ENCODE data around the gene RTN1. TPM values are rescaled to one million over a fixed set of nuclear protein-coding genes. Genes with fewer than 3 reads are reported as not detected.

The RTN1 gene
- total RNA-seq, 1 donor from 2014 or later = 2.6 TPM

GRCh38 chr14:59811073-59811472 lies 59.5 kb downstream of the RTN1 start:
- H3K27ac ChIP-seq (ENCODE audit: low read depth, low read length) = no peak overlapping the region
- no peaks in the 10 kb centered on the region for H3K36me3 ChIP-seq (ENCODE audit: control insufficient read depth in 3 of 3, insufficient read depth in 3 of 3, low read length in 3 of 3)
- H3K4me3 ChIP-seq (ENCODE audit: low read length in 3 of 3) = no peak overlapping the region
- no peaks in the 10 kb centered on the region for H3K27me3 ChIP-seq (ENCODE audit: control insufficient read depth in 3 of 3, insufficient read depth in 3 of 3, low read length in 3 of 3)
- H3K4me1 ChIP-seq (ENCODE audit: control insufficient read depth in 3 of 3, insufficient read depth in 3 of 3, low read length in 3 of 3) = no peaks in the 10 kb centered on the region
- no peaks in the 10 kb centered on the region for H3K9me3 ChIP-seq (ENCODE audit: control insufficient read depth in 3 of 3, low read length in 3 of 3)
- H3K9ac ChIP-seq (ENCODE audit: low read depth in 1 of 3, low read length in 3 of 3) = no peak overlapping the region

GRCh38 chr14:59803052-59803540 lies 67.5 kb downstream of the RTN1 start:
- Histone ChIP-seq H3K9me3 (ENCODE audit: control insufficient read depth in 3 of 3, low read length in 3 of 3) (no peaks in the 10 kb centered on the region), H3K4me3 (ENCODE audit: low read length in 3 of 3) (no peak overlapping the region), H3K27me3 (ENCODE audit: control insufficient read depth in 3 of 3, insufficient read depth in 3 of 3, low read length in 3 of 3) (no peaks in the 10 kb centered on the region), H3K36me3 (ENCODE audit: control insufficient read depth in 3 of 3, insufficient read depth in 3 of 3, low read length in 3 of 3) (no peaks in the 10 kb centered on the region), H3K4me1 (ENCODE audit: control insufficient read depth in 3 of 3, insufficient read depth in 3 of 3, low read length in 3 of 3) (no peaks in the 10 kb centered on the region), H3K9ac (ENCODE audit: low read depth in 1 of 3, low read length in 3 of 3) (no peak overlapping the region), H3K27ac (ENCODE audit: low read depth, low read length) (no peak overlapping the region)

GRCh38 chr14:59788176-59788575 lies 82.4 kb downstream of the RTN1 start:
- H3K4me3 ChIP-seq (ENCODE audit: low read length in 3 of 3) = no peak overlapping the region
- H3K4me1 ChIP-seq (ENCODE audit: control insufficient read depth in 3 of 3, insufficient read depth in 3 of 3, low read length in 3 of 3) = no peaks in the 10 kb centered on the region
- no peak overlapping the region for H3K27ac ChIP-seq (ENCODE audit: low read depth, low read length)
- H3K9ac ChIP-seq (ENCODE audit: low read depth in 1 of 3, low read length in 3 of 3) = no peak overlapping the region
- no peaks in the 10 kb centered on the region for H3K9me3 ChIP-seq (ENCODE audit: control insufficient read depth in 3 of 3, low read length in 3 of 3)
- H3K27me3 ChIP-seq (ENCODE audit: control insufficient read depth in 3 of 3, insufficient read depth in 3 of 3, low read length in 3 of 3) = no peaks in the 10 kb centered on the region
- H3K36me3 ChIP-seq (ENCODE audit: control insufficient read depth in 3 of 3, insufficient read depth in 3 of 3, low read length in 3 of 3) = no peaks in the 10 kb centered on the region

- no peaks in the 10 kb centered on the region for H3K9me3 ChIP-seq (ENCODE audit: control insufficient read depth in 3 of 3, low read length in 3 of 3)
- no peaks in the 10 kb centered on the region for H3K27me3 ChIP-seq (ENCODE audit: control insufficient read depth in 3 of 3, insufficient read depth in 3 of 3, low read length in 3 of 3)
- H3K4me3 ChIP-seq (ENCODE audit: low read length in 3 of 3) = no peak overlapping the region
- H3K4me1 ChIP-seq (ENCODE audit: control insufficient read depth in 3 of 3, insufficient read depth in 3 of 3, low read length in 3 of 3) = no peaks in the 10 kb centered on the region
- H3K9ac ChIP-seq (ENCODE audit: low read depth in 1 of 3, low read length in 3 of 3) = no peak overlapping the region
- no peak overlapping the region for H3K27ac ChIP-seq (ENCODE audit: low read depth, low read length)
- no peaks in the 10 kb centered on the region for H3K36me3 ChIP-seq (ENCODE audit: control insufficient read depth in 3 of 3, insufficient read depth in 3 of 3, low read length in 3 of 3)
Observed at GRCh38 chr14:59787045-59787674, 83.4 kb downstream of the RTN1 start.

GRCh38 chr14:59785629-59786028 lies 84.9 kb downstream of the RTN1 start:
- Histone ChIP-seq H3K36me3 (ENCODE audit: control insufficient read depth in 3 of 3, insufficient read depth in 3 of 3, low read length in 3 of 3) (no peaks in the 10 kb centered on the region), H3K27ac (ENCODE audit: low read depth, low read length) (no peak overlapping the region), H3K9ac (ENCODE audit: low read depth in 1 of 3, low read length in 3 of 3) (no peak overlapping the region), H3K4me1 (ENCODE audit: control insufficient read depth in 3 of 3, insufficient read depth in 3 of 3, low read length in 3 of 3) (no peaks in the 10 kb centered on the region), H3K4me3 (ENCODE audit: low read length in 3 of 3) (no peak overlapping the region), H3K9me3 (ENCODE audit: control insufficient read depth in 3 of 3, low read length in 3 of 3) (no peaks in the 10 kb centered on the region), H3K27me3 (ENCODE audit: control insufficient read depth in 3 of 3, insufficient read depth in 3 of 3, low read length in 3 of 3) (no peaks in the 10 kb centered on the region)

- no peaks in the 10 kb centered on the region for H3K27me3 ChIP-seq (ENCODE audit: control insufficient read depth in 3 of 3, insufficient read depth in 3 of 3, low read length in 3 of 3)
- H3K4me3 ChIP-seq (ENCODE audit: low read length in 3 of 3) = no peak overlapping the region
- H3K4me1 ChIP-seq (ENCODE audit: control insufficient read depth in 3 of 3, insufficient read depth in 3 of 3, low read length in 3 of 3) = no peaks in the 10 kb centered on the region
- H3K36me3 ChIP-seq (ENCODE audit: control insufficient read depth in 3 of 3, insufficient read depth in 3 of 3, low read length in 3 of 3) = no peaks in the 10 kb centered on the region
- no peak overlapping the region for H3K9ac ChIP-seq (ENCODE audit: low read depth in 1 of 3, low read length in 3 of 3)
- no peak overlapping the region for H3K27ac ChIP-seq (ENCODE audit: low read depth, low read length)
- H3K9me3 ChIP-seq (ENCODE audit: control insufficient read depth in 3 of 3, low read length in 3 of 3) = no peaks in the 10 kb centered on the region
Observed at GRCh38 chr14:59782760-59783159, 87.8 kb downstream of the RTN1 start.

GRCh38 chr14:59777006-59777579 lies 93.5 kb downstream of the RTN1 start:
- no peaks in the 10 kb centered on the region for H3K36me3 ChIP-seq (ENCODE audit: control insufficient read depth in 3 of 3, insufficient read depth in 3 of 3, low read length in 3 of 3)
- no peaks in the 10 kb centered on the region for H3K9me3 ChIP-seq (ENCODE audit: control insufficient read depth in 3 of 3, low read length in 3 of 3)
- H3K27ac ChIP-seq (ENCODE audit: low read depth, low read length) = no peak overlapping the region
- no peaks in the 10 kb centered on the region for H3K27me3 ChIP-seq (ENCODE audit: control insufficient read depth in 3 of 3, insufficient read depth in 3 of 3, low read length in 3 of 3)
- no peaks in the 10 kb centered on the region for H3K4me1 ChIP-seq (ENCODE audit: control insufficient read depth in 3 of 3, insufficient read depth in 3 of 3, low read length in 3 of 3)
- H3K9ac ChIP-seq (ENCODE audit: low read depth in 1 of 3, low read length in 3 of 3) = no peak overlapping the region
- no peak overlapping the region for H3K4me3 ChIP-seq (ENCODE audit: low read length in 3 of 3)

GRCh38 chr14:59776468-59776867 lies 94.1 kb downstream of the RTN1 start:
- Histone ChIP-seq H3K27ac (ENCODE audit: low read depth, low read length) (no peak overlapping the region), H3K9ac (ENCODE audit: low read depth in 1 of 3, low read length in 3 of 3) (no peak overlapping the region), H3K9me3 (ENCODE audit: control insufficient read depth in 3 of 3, low read length in 3 of 3) (no peaks in the 10 kb centered on the region), H3K27me3 (ENCODE audit: control insufficient read depth in 3 of 3, insufficient read depth in 3 of 3, low read length in 3 of 3) (no peaks in the 10 kb centered on the region), H3K36me3 (ENCODE audit: control insufficient read depth in 3 of 3, insufficient read depth in 3 of 3, low read length in 3 of 3) (no peaks in the 10 kb centered on the region), H3K4me1 (ENCODE audit: control insufficient read depth in 3 of 3, insufficient read depth in 3 of 3, low read length in 3 of 3) (no peaks in the 10 kb centered on the region), H3K4me3 (ENCODE audit: low read length in 3 of 3) (no peak overlapping the region)

GRCh38 chr14:59772233-59772632 lies 98.3 kb downstream of the RTN1 start:
- Histone ChIP-seq H3K36me3 (ENCODE audit: control insufficient read depth in 3 of 3, insufficient read depth in 3 of 3, low read length in 3 of 3) (no peaks in the 10 kb centered on the region), H3K9ac (ENCODE audit: low read depth in 1 of 3, low read length in 3 of 3) (no peak overlapping the region), H3K27me3 (ENCODE audit: control insufficient read depth in 3 of 3, insufficient read depth in 3 of 3, low read length in 3 of 3) (no peaks in the 10 kb centered on the region), H3K4me3 (ENCODE audit: low read length in 3 of 3) (no peak overlapping the region), H3K27ac (ENCODE audit: low read depth, low read length) (no peak overlapping the region), H3K9me3 (ENCODE audit: control insufficient read depth in 3 of 3, low read length in 3 of 3) (no peaks in the 10 kb centered on the region), H3K4me1 (ENCODE audit: control insufficient read depth in 3 of 3, insufficient read depth in 3 of 3, low read length in 3 of 3) (no peaks in the 10 kb centered on the region)

- no peaks in the 10 kb centered on the region for H3K36me3 ChIP-seq (ENCODE audit: control insufficient read depth in 3 of 3, insufficient read depth in 3 of 3, low read length in 3 of 3)
- no peaks in the 10 kb centered on the region for H3K27me3 ChIP-seq (ENCODE audit: control insufficient read depth in 3 of 3, insufficient read depth in 3 of 3, low read length in 3 of 3)
- no peak overlapping the region for H3K27ac ChIP-seq (ENCODE audit: low read depth, low read length)
- no peak overlapping the region for H3K4me3 ChIP-seq (ENCODE audit: low read length in 3 of 3)
- no peaks in the 10 kb centered on the region for H3K4me1 ChIP-seq (ENCODE audit: control insufficient read depth in 3 of 3, insufficient read depth in 3 of 3, low read length in 3 of 3)
- H3K9me3 ChIP-seq (ENCODE audit: control insufficient read depth in 3 of 3, low read length in 3 of 3) = no peaks in the 10 kb centered on the region
- H3K9ac ChIP-seq (ENCODE audit: low read depth in 1 of 3, low read length in 3 of 3) = no peak overlapping the region
Observed at GRCh38 chr14:59771577-59771976, 99.0 kb downstream of the RTN1 start.
